ENCODE data around the gene ZNF555. TPM values are rescaled to one million over a fixed set of nuclear protein-coding genes. Genes with fewer than 3 reads are reported as not detected.

ZNF555 gene
- total and polyA plus RNA-seq, 10 donors: 1.4 to 10.8 (median 7.2) TPM

GRCh38 chr19:2845107-2845506 lies 3.8 kb downstream of the ZNF555 start:
- 93 to 100% (median 95%) methylated on average over 2 of the region's 2 CpGs for WGBS, 5 donors
- Histone ChIP-seq H3K4me3 (no peak overlapping the region), H3K27me3 (replicated peaks in 1 of 7) (no peaks in the 10 kb centered on the region), H3K9me3 (peaks cover 2 to 55% (median 33%) of the 10 kb centered on the region in 8 donors), H3K36me3 (peaks cover 0 to 43% (median 0%) of the 10 kb centered on the region in 6 donors), H3K4me1 (peaks cover 10 to 32% (median 18%) of the 10 kb centered on the region in 6 donors), H3K27ac (no peak overlapping the region)
- TF ChIP-seq CTCF (IDR thresholded peaks at IDR 0.05 in 8 of 11, conservative IDR thresholded peaks at IDR 0.05 in 3 of 11): no peak
- DNase-seq: no peak
- intact Hi-C loops (cut with DNase I; ENCODE audit: low total_unique reads): no loop called here

- DNase-seq: no peak
- peaks cover 10 to 25% (median 15%) of the 10 kb centered on the region in 6 donors for H3K4me1 ChIP-seq
- peaks cover 4 to 68% (median 45%) of the 10 kb centered on the region in 8 donors for H3K9me3 ChIP-seq
- H3K27me3 ChIP-seq (replicated peaks in 1 of 7): no peaks in the 10 kb centered on the region
- TF ChIP-seq POLR2A (IDR thresholded peaks at IDR 0.05): no peak
- TF ChIP-seq CTCF (IDR thresholded peaks at IDR 0.05 in 8 of 11, conservative IDR thresholded peaks at IDR 0.05 in 3 of 11): no peak
- no peak overlapping the region for H3K4me3 ChIP-seq
- intact Hi-C loops (cut with DNase I; ENCODE audit: low total_unique reads): no loop called here
- WGBS, 5 donors: 80 to 88% (median 87%) methylated on average over 11 to 13 of the region's 13 CpGs
- peaks cover 4 to 55% (median 12%) of the 10 kb centered on the region in 6 donors for H3K36me3 ChIP-seq
- no peak overlapping the region for H3K27ac ChIP-seq
Measured at GRCh38 chr19:2846180-2846894, 5.1 kb downstream of the ZNF555 start.

- H3K9me3 ChIP-seq: peaks cover 14 to 79% (median 56%) of the 10 kb centered on the region in 8 donors
- intact Hi-C loops (cut with DNase I; ENCODE audit: low total_unique reads): no loop called here
Measured at GRCh38 chr19:2847507-2847906, 6.2 kb downstream of the ZNF555 start.

More at GRCh38 chr19:2847507-2847906, 6.2 kb downstream of the ZNF555 start:
- H3K27ac ChIP-seq: no peak overlapping the region
- peaks cover 16 to 67% (median 23%) of the 10 kb centered on the region in 6 donors for H3K36me3 ChIP-seq
- H3K27me3 ChIP-seq (replicated peaks in 1 of 7): no peaks in the 10 kb centered on the region
- no peak for TF ChIP-seq CTCF (IDR thresholded peaks at IDR 0.05 in 8 of 11, conservative IDR thresholded peaks at IDR 0.05 in 3 of 11)
- no peak for TF ChIP-seq POLR2AphosphoS5 (IDR thresholded peaks at IDR 0.05)
- TF ChIP-seq POLR2A (IDR thresholded peaks at IDR 0.05): no peak
- 95 to 99% (median 98%) methylated on average over 3 of the region's 3 CpGs for WGBS, 5 donors
- H3K4me1 ChIP-seq: peaks cover 5 to 17% (median 8%) of the 10 kb centered on the region in 6 donors
- DNase-seq: no peak
- no peak overlapping the region for H3K4me3 ChIP-seq
